Loucy (cell line): ENCODE data around the gene ARID1B.

Experiments
- H2AFZ ChIP-seq: fragments of 200-600 bp; sonication (generic); 2 replicates; pipeline ENCODE4 v1.6.0; 2016; ENCODE audit warnings: antibody characterized with exemption, mild to moderate bottlenecking, low read length, moderate library complexity
- H3F3A ChIP-seq: fragments of 200-600 bp; 2 replicates; pipeline ENCODE4 v1.6.0; 2016; ENCODE audit warnings: antibody characterized with exemption, low read depth, mild to moderate bottlenecking
- H3K27me3 ChIP-seq: fragments of 200-600 bp; sonication (generic); 2 replicates; pipeline ENCODE4 v1.6.1; 2014; ENCODE audit warnings: low read length, mild to moderate bottlenecking; ENCODE audit not compliant: insufficient read depth, poor library complexity, severe bottlenecking
- H3K36me3 ChIP-seq: fragments of 200-600 bp; sonication (generic); 2 replicates; pipeline ENCODE4 v1.6.1; 2016; ENCODE audit warnings: low read length; ENCODE audit not compliant: insufficient read depth
- H3K4me1 ChIP-seq: fragments of 200-600 bp; sonication (generic); 2 replicates; pipeline ENCODE4 v1.5.1; 2014; ENCODE audit warnings: low read length, mild to moderate bottlenecking; ENCODE audit not compliant: insufficient read depth, poor library complexity, severe bottlenecking
- H3K4me2 ChIP-seq: fragments of 200-600 bp; sonication (generic); 2 replicates; pipeline ENCODE4 v1.6.0; 2014; ENCODE audit warnings: antibody characterized with exemption, low read length, low read depth, mild to moderate bottlenecking; ENCODE audit not compliant: poor library complexity, severe bottlenecking
- H3K4me3 ChIP-seq: fragments of 200-600 bp; sonication (generic); 2 replicates; pipeline ENCODE4 v1.5.1; 2014; ENCODE audit warnings: low read length, mild to moderate bottlenecking, mixed read lengths; ENCODE audit not compliant: poor library complexity, severe bottlenecking
- H3K79me2 ChIP-seq: fragments of 200-600 bp; sonication (generic); 2 replicates; pipeline ENCODE4 v1.6.1; 2014; ENCODE audit warnings: low read length; ENCODE audit not compliant: insufficient read depth
- H3K9ac ChIP-seq: fragments of 200-600 bp; sonication (generic); 2 replicates; pipeline ENCODE4 v1.6.0; 2014; ENCODE audit warnings: mild to moderate bottlenecking, low read depth, low read length, moderate library complexity; ENCODE audit not compliant: poor library complexity, severe bottlenecking
- H3K9me2 ChIP-seq: fragments of 200-600 bp; sonication (generic); replicated peaks from 2 replicates; pipeline ENCODE4 v1.6.1; 2016; ENCODE audit warnings: low read depth, low read length, mixed read lengths
- H3K9me3 ChIP-seq: fragments of 200-600 bp; sonication (generic); 2 replicates; pipeline ENCODE4 v1.6.1; 2014; ENCODE audit warnings: mild to moderate bottlenecking, antibody characterized with exemption, low read length, low read depth; ENCODE audit not compliant: insufficient read depth
- H4K20me1 ChIP-seq: fragments of 200-600 bp; sonication (generic); 2 replicates; pipeline ENCODE4 v1.6.0; 2014; ENCODE audit warnings: antibody characterized with exemption, low read length, mild to moderate bottlenecking; ENCODE audit not compliant: insufficient read depth, poor library complexity, severe bottlenecking
- EZH2phosphoT487 ChIP-seq: fragments of 200-600 bp; IDR thresholded peaks from 2 replicates; pipeline ENCODE4 v1.6.1; 2018; ENCODE audit warnings: antibody characterized with exemption, mild to moderate bottlenecking, moderate library complexity, borderline replicate concordance
- TF ChIP-seq, protein P1 (sequence below): fragments of 200-600 bp; sonication (generic); conservative IDR thresholded peaks from 2 replicates; pipeline ENCODE4 v1.5.1; 2014; ENCODE audit warnings: mild to moderate bottlenecking, antibody characterized with exemption, low read length

Gene ARID1B

DNA sequence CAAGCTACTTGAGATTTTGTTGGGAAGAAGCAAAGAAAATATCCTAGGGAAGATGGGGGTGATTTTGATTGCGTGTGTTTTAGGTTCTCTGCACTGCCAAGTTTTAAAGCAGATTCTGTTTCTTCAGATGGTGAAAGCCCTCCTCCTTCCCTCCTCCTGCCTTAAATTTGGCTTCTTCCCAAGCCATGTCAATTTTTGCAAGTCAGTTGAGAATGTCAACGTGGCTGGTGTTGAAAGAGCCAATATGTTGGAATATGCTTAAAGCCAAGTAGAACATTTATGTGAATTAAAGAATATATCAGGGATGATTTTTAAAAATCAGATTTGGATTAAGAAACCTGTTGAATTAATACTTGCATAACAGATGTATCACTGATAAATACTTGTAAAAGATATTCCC, 270.8 kb downstream of the ARID1B start:
- Histone ChIP-seq H3K9me3 (no peaks in the 10 kb centered on the region), H3F3A (no peaks in the 10 kb centered on the region), H3K9me2 (no peaks in the 10 kb centered on the region), H3K9ac (no peak overlapping the region), H2AFZ (no peak overlapping the region), H3K4me3 (no peak overlapping the region), H3K27me3 (no peaks in the 10 kb centered on the region), H4K20me1 (peaks cover 13% of the 10 kb centered on the region), H3K36me3 (0 out of 2 replicates have a peak, but pooled peaks cover 3% of the 10 kb centered on the region), H3K4me2 (no peak overlapping the region), H3K79me2 (peaks cover 71% of the 10 kb centered on the region), H3K4me1 (no peaks in the 10 kb centered on the region)
- TF ChIP-seq, protein P1, sequence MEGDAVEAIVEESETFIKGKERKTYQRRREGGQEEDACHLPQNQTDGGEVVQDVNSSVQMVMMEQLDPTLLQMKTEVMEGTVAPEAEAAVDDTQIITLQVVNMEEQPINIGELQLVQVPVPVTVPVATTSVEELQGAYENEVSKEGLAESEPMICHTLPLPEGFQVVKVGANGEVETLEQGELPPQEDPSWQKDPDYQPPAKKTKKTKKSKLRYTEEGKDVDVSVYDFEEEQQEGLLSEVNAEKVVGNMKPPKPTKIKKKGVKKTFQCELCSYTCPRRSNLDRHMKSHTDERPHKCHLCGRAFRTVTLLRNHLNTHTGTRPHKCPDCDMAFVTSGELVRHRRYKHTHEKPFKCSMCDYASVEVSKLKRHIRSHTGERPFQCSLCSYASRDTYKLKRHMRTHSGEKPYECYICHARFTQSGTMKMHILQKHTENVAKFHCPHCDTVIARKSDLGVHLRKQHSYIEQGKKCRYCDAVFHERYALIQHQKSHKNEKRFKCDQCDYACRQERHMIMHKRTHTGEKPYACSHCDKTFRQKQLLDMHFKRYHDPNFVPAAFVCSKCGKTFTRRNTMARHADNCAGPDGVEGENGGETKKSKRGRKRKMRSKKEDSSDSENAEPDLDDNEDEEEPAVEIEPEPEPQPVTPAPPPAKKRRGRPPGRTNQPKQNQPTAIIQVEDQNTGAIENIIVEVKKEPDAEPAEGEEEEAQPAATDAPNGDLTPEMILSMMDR = no peak
- TF ChIP-seq EZH2phosphoT487 = no peak

DNA sequence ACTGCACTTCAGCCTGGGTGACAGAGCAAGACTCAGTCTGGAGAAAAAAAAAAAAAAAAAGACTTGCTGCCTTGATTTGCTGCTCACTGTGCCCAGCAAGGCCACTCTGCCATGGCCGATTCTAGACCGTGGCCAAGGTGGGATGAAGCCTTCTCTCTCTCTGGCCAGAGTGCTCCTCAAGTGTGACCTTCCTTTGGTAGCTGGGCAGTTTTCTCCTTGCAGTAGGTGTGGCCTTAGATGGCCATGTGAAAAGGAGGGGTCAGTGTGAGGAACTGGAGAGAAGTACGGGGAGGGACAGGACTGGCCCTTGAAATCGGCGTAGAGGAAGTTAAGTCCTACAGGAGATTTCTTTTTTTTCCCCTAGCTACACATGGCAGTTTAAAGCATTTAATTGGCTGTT, 272.0 kb downstream of the ARID1B start:
- Histone ChIP-seq H3K4me3 (no peak overlapping the region), H3K9me3 (no peaks in the 10 kb centered on the region), H3K4me1 (no peaks in the 10 kb centered on the region), H3K27me3 (no peaks in the 10 kb centered on the region), H3K36me3 (no peaks in the 10 kb centered on the region), H3K9ac (no peak overlapping the region), H2AFZ (no peak overlapping the region), H4K20me1 (peaks cover 20% of the 10 kb centered on the region), H3K4me2 (no peak overlapping the region), H3F3A (0 out of 2 replicates have a peak, but pooled peaks cover 1% of the 10 kb centered on the region), H3K9me2 (no peaks in the 10 kb centered on the region), H3K79me2 (peaks cover 63% of the 10 kb centered on the region)
- TF ChIP-seq, protein P1 = no peak
- TF ChIP-seq EZH2phosphoT487 = no peak

DNA sequence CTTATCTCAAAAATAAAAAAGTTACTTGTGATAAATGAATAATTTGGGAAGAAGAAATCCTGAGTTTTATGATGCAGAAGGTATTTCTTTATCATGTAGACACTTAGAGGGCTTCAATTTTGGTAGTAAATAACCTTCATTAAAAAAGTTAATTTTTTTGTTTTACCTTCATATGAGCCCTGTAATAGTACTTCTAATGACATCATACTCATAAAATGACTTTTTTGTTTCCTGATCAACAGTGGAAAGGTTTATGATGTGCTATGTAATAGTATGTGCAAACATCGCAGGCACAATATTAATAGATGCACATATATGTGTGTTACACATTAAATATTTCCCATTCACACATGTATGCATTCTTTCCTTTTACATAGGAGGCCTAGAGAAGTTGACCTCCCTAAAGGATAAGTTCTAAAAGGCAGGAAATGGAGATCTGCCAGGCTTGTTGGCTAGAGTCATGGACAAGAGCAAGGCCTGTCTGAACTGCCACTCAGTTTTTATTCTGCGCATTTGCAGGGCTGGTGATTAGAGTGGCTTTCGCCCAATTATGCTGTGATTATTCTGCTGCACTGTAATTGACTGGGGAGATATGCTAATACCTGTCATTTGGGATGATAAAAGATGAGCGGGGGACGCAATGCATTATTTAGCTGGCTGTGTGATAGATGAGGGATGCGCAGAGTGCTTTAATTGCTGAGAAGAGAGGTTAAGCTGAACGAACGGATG, 273.5 kb downstream of the ARID1B start:
- Histone ChIP-seq H3K4me3 (no peak overlapping the region), H4K20me1 (peaks cover 29% of the 10 kb centered on the region), H3K9ac (no peak overlapping the region), H3K4me1 (peaks cover 11% of the 10 kb centered on the region), H3K4me2 (no peak overlapping the region), H3K27me3 (no peaks in the 10 kb centered on the region), H3K79me2 (peaks cover 65% of the 10 kb centered on the region), H3K9me3 (no peaks in the 10 kb centered on the region), H3F3A (peaks cover 7% of the 10 kb centered on the region; the same call in 1 of the 2 replicates), H2AFZ (no peak overlapping the region), H3K36me3 (no peaks in the 10 kb centered on the region), H3K9me2 (no peaks in the 10 kb centered on the region)
- TF ChIP-seq, protein P1 = no peak
- no peak for TF ChIP-seq EZH2phosphoT487
